B cell (primary cell): ENCODE data around the gene SYNPR.

Source experiments
- EZH2 ChIP-seq: IDR thresholded peaks from 2 replicates; pipeline ENCODE4 v1.6.1; 2012; ENCODE audit warnings: borderline replicate concordance, low read depth, mild to moderate bottlenecking, moderate library complexity, low read length; ENCODE audit not compliant: insufficient read depth, poor library complexity, severe bottlenecking
- TF ChIP-seq, protein P1 (sequence below): fragments of 200-600 bp; IDR thresholded peaks from one replicate; pipeline ENCODE4 v1.8.0; 2022; ENCODE audit warnings: antibody characterized with exemption, mild to moderate bottlenecking

DNA sequence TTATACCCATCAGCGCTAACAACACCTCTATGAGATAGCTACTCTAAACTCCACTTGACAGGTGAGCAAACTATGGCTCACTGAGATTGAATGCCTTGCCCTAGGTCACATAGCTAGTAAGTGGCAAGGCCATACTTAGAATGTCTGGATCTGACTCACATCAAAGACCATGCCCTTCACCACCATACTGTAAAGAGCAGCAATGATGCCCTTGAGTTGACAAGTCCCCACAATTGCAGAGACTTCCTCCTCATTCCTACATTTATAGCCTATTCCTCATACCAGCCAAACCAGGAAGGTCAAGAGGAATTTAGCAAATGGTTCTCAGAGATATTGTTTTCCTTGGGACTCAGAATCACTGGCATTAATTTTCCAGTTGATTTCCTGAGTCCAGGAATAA lies 216.5 kb downstream of the SYNPR start:
- TF ChIP-seq EZH2 = no peak
- TF ChIP-seq, protein P1, sequence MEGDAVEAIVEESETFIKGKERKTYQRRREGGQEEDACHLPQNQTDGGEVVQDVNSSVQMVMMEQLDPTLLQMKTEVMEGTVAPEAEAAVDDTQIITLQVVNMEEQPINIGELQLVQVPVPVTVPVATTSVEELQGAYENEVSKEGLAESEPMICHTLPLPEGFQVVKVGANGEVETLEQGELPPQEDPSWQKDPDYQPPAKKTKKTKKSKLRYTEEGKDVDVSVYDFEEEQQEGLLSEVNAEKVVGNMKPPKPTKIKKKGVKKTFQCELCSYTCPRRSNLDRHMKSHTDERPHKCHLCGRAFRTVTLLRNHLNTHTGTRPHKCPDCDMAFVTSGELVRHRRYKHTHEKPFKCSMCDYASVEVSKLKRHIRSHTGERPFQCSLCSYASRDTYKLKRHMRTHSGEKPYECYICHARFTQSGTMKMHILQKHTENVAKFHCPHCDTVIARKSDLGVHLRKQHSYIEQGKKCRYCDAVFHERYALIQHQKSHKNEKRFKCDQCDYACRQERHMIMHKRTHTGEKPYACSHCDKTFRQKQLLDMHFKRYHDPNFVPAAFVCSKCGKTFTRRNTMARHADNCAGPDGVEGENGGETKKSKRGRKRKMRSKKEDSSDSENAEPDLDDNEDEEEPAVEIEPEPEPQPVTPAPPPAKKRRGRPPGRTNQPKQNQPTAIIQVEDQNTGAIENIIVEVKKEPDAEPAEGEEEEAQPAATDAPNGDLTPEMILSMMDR = no peak
